ENCODE measurements around the gene OSBPL5.

The OSBPL5 gene

DNA sequence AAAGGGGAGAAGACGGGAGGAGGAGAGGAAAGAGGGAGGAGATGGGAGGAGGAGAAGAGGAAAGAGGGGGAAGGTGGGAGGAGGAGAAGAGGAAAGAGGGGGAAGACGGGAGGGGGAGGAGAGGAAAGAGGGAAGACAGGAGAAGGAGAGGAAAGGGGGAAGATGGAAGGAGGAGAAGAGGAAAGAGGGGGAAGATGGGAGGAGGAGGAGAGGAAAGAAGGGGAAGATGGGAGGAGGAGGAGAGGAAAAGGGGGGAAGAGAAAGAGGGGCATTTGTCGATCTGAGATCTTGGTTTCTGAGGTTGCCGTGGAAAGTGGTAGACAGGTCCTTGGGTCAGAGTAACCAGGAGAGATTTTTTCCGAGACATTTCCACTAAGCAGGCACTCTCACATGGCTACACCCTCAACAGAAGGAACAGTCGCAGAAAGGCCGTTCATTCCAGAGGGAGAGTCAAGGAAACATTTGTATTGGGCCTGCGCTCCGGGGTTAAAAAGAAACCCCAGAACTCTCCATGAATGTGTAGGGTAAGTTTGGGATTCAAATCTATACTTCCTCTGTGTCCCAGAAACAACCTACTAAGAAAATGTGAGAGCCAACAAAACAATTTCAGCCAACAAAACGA is 68.1 kb downstream of the OSBPL5 start:
- DNase-seq, result no peak

DNA sequence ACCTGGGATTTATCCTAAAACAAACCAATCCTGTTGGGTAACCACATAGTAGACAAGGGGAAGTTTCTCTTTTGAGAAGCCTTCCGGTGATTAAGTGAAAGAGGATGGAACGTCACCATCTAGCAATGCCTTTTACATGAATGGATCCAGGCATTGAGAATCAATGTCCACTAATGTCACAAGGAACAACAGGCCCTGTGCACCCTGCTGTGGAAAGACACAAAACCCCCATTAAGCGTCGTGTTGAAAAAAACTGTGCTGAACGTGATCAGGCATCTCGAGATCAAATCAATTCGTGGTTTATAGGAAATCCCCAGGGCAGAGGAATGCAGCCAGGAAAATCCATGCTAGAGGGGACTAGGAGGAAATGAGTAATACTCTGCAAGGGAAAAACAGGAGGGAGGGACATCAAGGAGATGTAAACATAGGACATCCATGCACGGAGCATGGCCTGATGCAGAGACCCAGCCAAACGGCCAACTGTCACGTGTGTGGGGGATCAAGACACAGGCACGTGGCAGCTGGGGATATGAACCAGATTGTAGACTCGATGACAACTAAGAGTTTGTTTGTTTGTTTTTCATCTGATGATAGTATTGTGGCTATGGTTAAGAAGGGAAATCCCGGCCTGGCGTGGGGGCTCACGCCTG is 69.3 kb downstream of the OSBPL5 start:
- no peak for DNase-seq

GRCh38 chr11:3094223-3094824 is 70.8 kb downstream of the OSBPL5 start:
- no peak for DNase-seq

- DNase-seq, result no peak
These were observed 71.6 kb downstream of the OSBPL5 start for GRCh38 chr11:3093281-3094191.

- no peak for DNase-seq
These were observed 72.4 kb downstream of the OSBPL5 start for GRCh38 chr11:3092603-3093141.

GRCh38 chr11:3091846-3092602 is 73.1 kb downstream of the OSBPL5 start:
- peak; percentile 41 for DNase-seq

GRCh38 chr11:3091081-3091845 is 73.8 kb downstream of the OSBPL5 start:
- no peak for DNase-seq

GRCh38 chr11:3090096-3090901 is 74.8 kb downstream of the OSBPL5 start:
- no peak for DNase-seq

GRCh38 chr11:3089236-3090061 is 75.7 kb downstream of the OSBPL5 start:
- no peak for DNase-seq

GRCh38 chr11:3088806-3089205 is 76.3 kb downstream of the OSBPL5 start:
- no peak for DNase-seq

- DNase-seq, result no peak
These were observed 77.0 kb downstream of the OSBPL5 start for GRCh38 chr11:3087821-3088800.

- DNase-seq, result no peak
These were observed 77.7 kb downstream of the OSBPL5 start for GRCh38 chr11:3087373-3087772.

- DNase-seq, result no peak
These were observed 78.4 kb downstream of the OSBPL5 start for GRCh38 chr11:3086671-3087150.

DNA sequence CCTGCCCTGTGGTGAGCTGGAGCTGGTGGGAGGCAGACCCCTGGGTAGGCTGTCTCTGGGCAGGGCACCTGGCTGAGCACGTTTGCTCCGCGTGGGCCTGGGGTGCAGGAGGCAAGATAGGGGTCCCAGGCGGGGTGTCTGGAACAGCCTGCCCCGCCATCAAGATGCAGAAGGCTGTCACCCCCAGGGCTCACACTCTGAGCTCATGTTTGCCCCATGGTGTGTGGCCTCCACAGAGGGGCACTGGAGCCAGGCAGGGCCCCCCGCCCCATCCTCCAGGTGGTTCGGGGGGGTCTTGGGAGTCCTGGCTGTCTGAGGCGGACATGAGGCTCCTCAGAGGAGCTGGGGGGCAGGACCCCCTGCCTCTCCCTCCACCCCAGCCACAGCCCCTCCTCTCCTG is 79.0 kb downstream of the OSBPL5 start:
- no peak for DNase-seq

DNA sequence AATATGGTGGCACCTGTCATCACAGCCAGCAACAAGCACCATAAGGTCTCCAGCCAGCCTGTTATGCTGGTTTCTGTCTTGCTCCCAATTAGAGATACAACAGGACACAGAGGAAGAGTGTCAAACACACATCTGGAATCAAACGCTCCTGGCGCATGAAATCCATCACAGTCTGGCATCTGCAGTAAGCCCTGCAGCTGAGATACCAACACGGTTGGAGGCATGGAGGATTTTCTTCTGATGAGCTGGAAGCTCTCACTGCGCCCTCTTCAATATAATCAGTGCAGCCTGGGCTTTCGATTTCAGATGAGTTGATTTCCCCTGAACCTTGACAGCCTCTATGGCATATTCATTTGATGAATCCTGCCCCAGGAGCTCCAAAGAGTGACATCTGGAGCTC is 80.1 kb downstream of the OSBPL5 start:
- DNase-seq, result no peak

DNA sequence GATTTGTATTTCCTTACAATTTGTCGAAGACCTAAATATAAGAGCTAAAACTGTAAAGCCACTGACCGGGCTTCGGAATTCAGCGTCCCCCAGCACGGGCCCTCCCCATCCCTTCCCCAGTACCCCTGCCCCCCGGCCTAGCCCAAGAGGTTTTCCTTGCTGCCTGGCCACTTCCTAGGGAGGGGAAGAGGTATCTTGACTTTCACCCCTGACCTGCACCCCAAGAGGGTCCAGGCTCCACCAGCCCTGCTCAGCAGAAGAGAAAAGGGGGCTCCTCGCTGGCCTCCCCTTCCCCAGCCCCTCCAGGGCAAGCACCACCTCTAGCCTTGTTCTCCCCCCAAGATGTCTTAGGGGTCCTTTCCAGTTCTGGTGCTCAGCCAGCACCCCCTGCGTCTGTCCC is 81.8 kb downstream of the OSBPL5 start:
- DNase-seq, result no peak

DNA sequence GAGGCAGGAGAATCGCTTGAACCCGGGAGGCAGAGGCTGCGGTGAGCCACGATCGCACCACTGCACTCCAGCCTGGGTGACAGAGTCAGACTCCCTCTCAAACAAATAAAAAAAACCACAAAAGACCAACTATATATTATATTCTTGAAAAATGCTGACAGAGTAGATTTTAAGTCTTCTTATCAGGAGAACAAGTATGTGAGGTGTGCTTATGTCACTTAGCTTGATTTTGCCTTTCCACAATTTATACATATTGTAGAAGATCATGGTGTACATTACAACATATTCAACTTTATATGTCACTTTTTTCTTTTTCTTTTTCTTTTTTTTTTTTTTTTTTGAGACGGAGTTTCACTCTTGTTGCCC is 83.7 kb downstream of the OSBPL5 start:
- DNase-seq, result no peak

- no peak for DNase-seq
These were observed 84.3 kb downstream of the OSBPL5 start for GRCh38 chr11:3080733-3081385.
